HG02759 (cell line): ENCODE measurements around the gene IDI2.
"Not testable (repeated sequence)": the region's sequence is repeated elsewhere in the genome, so short reads cannot be mapped to it uniquely, and the experiment has no call there.

ENCODE experiments used
- ATAC-seq: cut with Tn5 transposase; IDR thresholded peaks from one replicate; pipeline ENCODE4 v1.9.1; 2021; ENCODE audit warnings: mild to moderate bottlenecking, moderate library complexity; ENCODE audit not compliant: unreplicated experiment

Gene IDI2

DNA sequence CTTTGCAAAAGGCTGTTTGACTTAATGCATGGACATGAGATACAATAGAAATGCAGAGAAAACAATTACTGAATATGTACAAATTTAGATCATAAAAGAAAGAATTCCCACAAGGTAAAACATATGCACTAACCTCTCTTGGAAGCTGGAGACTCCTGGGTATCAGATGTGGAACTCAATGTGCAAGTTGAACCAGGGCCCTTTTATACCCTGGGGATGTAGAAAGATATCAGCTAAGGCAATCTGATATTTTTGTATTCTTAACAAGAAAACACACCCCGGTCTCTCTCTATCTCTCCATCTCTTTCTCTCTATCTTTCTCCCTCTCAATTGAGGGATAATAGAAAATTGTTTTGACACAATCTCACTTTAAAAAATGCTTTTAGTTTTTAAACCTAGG, at the start of gene IDI2:
Gene IDI2, minus strand, starts transcription at position 177 of the 400 bp plus-strand sequence. CDS start 1,136 bp downstream, outside the sequence.
- no peak for ATAC-seq

DNA sequence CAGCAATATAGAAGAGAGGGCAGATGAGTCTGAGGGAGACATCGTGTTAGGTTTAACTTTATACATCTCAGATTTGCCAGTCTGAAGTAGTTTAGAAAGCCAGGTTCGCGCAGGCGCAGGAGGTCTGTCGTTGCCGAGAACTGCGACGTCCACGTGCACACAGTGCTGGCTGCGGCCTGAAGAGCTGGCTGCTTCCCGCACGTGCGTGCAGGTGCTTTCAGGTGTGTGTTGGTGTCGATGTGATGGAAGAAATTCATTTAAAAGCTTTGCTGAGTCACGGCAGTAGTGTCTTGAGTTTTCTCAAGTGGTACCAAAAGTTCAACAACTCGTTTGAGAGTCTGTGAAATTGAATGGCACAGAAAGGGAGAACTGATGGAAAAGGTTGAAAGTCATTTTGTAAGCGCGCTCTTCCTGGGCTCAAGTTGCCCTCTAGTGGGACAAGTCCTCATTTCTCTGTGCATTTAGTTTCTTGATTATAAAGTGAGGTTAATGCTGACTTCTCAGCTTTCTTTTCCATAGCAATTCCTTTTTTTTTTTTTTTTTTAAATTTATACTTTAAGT, 49.2 kb upstream of the IDI2 start:
- no peak for ATAC-seq

DNA sequence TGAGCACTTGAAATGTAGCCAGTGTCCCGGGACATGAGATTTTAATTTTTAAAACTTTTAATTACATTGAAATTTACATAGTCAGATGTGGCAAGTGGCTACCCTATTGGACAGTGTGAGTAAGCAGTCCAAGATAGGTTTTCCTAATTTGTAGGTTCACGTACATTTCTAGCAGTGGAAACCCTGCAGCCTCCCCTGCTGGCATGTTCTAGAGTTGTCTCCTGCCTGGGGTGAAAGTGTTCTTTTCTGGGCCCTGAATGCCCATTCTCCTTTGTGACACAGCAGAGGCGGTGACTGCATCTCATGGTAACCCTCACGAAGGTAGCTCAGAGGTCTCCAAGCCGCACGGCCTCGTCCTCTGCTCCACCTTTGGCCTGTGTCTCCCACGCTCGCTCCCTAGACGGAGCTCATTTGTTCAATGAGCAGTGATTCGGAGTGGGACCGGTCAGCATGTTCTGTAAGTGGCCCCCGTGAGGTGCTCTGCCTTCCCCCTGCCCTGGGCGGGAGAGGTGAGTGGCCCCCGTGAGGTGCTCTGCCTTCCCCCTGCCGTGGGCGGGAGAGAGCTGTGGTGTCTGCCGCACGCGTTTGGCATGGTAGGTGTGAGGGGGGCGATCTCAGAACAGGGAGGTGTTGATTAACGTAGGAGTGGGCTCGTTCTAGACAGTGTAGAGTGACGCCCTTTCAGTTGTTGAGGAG, 48.5 kb upstream of the IDI2 start:
- ATAC-seq = no peak

DNA sequence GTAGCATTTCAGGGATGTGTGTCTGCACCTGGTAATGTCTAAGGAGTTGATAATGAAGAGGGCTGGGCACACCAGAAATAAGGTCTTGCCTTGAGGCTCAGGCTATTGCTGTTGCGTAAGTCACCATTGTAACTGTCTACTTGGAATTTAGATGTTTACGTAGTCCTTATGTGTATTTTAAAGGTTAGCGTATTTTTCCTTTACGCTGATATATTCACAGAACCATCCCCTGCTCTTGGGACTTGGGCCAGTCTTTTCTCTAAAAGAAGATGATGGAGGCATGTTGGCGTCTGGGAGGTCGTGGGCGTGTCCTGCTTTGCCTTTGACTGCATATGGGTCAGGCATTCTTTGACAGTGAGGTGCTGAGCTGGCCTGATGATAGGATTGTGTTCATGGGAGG, 45.3 kb upstream of the IDI2 start:
- no peak for ATAC-seq

DNA sequence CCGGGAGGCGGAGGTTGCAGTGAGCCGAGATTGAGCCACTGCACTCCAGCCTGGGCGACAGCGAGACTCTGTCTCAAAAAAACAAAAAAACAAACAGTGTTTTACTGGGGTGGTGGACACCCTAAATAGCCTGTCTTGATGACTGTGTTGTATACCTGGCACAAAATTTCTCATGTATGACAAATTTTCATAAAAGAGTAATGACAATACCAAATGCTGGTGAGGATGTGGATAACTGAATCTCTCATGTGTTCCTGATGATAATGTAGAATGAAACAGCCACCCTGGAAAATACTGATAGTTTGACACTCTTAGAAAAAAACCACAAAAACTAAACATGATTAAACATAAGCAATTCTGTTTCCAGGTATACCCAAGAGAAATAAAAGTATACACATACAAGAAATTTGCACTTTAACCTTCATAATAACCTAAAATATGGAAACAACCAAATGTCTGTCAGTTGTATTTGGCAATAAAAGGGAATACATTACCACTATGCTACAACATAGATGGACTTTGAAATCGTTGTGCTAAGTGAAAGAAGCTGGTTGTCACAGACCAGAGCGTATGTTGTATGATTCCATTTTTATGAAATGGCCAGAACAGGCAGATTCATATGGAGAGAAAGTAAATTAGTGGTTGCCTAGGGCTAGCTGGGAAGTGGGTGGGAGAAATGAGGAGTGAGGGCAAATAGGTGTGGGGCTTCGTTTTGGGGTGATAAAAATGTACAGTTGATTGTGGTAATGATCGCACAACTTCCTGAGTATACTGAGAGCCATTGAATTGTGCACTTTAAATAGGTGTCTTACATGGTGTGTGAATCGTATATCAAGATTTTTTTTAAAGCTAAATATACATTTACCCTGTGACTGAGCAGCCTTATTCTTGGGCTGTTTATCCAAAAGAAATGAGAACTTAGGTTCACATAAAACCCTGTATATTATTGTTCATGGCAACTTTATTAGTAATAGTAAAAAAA, 43.0 kb upstream of the IDI2 start:
- no peak for ATAC-seq

DNA sequence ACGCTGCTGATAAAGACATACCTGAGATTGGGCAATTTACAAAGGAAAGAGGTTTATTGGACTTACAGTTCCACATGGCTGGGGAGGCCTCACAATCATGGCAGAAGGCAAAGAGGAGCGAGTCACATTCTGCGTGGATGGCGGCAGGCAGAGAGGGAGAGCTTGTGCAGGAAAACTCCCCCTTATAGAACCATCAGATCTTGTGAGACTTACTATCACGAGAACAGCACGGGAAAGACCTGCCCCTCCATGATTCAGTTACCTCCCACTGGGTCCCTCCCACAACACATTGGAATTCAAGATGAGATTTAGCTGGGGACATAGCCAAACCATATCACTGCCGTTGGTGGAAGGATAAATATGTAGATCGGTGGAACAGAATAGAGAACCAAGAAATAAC, 41.1 kb upstream of the IDI2 start:
- ATAC-seq = not testable (repeated sequence)

DNA sequence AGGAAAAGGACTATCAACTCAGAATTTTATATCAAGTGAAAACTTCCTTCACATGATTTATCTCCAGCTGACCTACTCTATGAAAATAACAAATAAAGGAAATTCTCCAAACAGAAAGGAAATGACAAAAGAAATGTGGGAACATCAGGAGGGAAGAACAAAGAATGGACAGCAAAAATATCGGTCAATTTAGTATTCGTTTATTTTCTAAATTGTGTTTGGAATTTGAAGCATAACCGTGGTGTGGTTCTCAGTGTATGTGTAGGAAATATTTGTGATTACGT, 39.2 kb upstream of the IDI2 start:
- ATAC-seq = no peak

DNA sequence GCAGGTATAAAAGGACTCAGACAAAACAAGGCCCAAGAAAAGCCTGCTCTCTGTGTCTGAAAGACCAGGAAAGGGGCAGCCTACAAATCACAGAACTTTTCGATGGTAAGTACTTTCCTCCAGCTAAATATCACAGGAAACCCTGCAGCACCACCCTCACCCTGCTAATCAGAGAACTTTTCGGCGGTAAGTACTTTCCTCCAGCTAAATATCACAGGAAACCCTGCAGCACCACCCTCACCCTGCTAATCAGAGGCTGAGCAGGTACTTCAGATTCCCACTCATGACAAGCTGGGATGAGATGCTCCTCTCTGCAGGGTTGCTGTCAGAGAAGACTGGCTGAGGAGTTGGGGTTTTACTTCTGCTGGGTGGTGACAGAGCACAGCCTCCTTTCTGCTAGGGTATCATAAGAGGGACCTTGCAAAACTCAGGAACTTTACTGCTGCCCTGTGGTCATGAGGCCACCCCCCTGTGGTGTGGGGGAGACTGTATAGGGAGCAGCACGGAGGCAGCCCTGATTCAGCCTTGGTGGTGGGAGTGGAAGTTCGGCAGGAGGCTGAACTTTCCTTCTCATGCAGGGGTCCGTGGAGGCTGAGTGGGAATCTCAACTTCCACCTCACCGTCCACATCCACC, 37.7 kb upstream of the IDI2 start:
- no peak for ATAC-seq

DNA sequence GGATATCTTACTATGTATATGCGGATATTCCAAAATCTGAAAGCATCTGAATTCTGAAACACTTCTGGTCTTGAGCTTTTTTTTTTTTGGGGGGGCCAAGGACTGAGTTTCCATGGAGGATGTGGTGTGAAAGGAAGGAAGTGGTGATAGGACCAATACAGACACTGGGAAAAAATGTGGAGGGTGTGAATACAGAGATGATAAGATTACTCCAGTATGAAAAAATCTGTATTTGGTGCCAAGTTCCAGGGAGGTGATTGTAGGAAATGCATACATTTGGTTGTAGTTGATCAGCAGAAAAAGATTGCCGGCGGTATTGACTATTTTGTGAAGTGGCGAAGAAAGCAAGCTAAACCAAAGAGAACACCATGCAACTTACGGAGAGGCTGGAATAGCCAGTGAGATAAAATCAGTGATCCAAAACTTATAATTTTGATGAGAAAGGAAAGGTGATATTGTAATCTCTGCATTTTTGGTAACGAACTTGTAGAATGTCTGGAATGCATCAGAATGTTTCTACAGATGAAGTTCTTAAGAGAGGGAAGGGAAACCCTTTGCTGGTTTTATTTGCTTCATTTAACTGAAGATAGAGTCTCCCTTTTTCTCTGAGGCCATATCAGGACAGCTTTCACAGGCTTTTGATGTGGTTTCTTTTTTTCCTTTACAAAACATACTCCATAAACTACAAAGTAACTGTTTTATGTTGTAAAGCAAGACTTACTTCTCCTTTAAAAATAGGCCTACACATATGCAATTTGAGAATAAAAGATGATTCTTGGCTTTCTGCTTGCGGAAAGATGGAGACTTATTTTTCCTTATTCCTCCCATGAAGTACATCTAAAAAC, 36.5 kb upstream of the IDI2 start:
- ATAC-seq = no peak

DNA sequence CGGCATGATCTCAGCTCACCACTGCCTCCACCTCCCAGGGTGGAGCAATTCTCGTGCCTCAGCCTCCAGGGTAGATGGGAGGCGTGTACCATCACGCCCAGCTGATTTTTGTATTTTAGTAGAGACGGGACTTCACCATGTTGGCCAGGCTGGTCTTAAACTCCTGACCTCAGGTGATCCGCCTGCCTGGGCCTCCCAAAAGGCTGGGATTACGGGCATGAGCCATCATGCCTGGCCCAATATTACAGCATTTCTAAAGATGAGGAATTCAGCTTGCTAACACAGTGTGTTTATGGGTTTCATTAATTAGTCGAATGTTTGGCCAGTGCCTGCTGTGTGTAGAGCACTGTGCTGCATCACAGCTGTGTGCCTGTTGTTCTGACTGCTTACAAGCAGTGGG, 34.2 kb upstream of the IDI2 start:
- ATAC-seq = no peak

DNA sequence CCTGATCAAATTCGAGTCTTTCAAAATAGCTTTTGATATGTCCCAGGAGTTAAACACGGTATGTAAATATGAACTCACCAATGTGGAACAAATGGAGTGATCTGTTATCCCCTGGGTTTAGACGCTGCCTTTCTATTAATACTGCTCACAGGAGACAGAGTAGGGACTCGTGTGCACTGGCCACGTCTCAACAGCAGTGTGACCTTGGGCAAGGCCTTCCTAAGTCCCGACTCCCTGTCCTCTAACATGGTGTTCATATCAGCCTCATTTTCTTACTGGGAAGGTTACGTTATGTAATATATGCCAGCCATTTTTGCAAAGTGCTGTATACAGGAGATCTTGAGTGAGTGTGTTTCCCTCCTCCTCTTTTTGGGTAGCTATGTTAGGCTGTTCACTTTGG, 32.4 kb upstream of the IDI2 start:
- ATAC-seq = no peak

DNA sequence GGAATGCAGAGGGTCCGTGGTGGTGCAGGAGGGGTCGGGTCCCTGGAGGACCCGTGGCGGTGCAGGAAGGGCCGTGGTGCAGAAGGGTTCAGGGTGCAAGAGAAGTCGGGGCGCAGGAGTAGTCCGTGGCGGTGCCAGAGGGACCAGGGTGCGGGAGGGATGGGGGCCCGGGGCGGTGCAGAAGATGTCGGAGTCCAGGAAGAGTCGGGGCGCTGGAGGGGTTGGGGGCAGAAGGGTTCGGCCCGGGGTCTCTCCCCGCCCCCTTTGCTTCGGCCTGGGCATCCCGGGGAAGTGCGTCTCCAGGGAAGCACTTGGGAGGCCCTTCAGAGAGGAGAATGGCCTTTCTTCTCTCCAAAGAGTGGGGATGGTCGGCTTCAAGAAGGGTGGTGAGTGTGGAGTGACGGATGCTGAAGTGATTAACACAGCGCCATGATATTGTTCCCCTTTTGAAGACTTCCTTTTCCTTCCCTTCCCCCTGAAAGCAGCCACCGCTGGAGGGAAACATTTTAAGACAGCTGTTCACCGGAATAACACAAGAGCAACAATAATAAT, 31.5 kb upstream of the IDI2 start:
- no peak for ATAC-seq

DNA sequence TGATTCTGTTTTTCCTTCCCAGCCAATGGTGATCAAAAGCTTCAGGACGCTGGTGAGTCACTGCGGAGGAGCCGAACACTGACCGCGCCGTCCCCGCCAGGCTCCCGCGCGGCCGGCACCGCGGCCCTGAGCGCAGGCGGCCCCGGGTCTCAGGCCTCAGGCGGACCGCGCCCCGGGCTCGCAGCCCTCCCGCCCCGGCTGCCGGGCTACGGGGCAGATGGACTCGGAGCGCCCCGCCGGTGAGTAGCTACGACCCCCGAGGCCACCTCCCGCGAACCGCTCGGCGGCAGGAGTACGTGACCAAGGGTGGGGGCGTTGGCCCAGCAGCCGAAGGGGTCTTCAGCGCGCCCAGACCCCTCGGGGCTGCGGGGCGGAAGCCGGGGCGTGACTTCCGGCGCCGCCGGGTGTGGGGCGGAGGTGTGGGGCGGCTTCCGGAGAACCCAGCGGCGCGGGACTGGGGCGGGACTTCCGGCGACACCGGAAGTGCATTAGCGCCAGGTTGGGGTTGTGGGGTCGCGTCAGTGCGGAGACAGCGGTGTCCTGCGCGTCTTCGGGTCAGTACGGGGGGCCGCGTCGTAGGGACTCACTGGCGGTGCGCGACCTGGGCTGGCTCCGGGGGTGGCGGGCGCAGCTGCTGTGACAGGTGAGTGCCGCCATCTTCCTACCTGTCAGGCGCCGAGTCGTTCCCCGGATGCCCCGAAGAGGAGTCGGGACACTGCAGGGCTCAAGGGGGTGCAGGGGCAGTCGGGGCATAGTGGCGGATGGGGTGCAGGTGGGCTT, 30.9 kb upstream of the IDI2 start, which contains the start of gene WDR37:
Gene WDR37, plus strand, starts transcription at position 60 of the 780 bp plus-strand sequence. CDS start 15,771 bp downstream, outside the sequence.
- peak; percentile 96 for ATAC-seq

DNA sequence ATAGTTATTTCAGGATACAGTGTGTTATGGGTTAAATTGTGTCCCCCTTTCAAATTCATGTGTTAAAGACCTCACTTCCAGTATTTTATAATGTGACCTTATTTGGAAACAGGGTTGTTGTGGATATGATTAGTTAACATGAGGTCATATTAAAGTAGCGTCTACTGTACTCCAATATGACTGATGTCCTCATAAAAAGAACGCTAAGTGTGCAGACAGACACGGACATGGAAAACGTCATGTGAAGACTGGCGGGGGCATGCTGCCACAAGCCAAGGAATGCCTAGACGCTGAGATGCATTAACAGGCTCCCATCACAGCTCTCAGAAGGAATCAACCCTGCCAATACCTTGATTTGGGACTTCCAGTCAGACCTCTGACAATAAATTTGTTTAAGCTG, 29.0 kb upstream of the IDI2 start:
- no peak for ATAC-seq

DNA sequence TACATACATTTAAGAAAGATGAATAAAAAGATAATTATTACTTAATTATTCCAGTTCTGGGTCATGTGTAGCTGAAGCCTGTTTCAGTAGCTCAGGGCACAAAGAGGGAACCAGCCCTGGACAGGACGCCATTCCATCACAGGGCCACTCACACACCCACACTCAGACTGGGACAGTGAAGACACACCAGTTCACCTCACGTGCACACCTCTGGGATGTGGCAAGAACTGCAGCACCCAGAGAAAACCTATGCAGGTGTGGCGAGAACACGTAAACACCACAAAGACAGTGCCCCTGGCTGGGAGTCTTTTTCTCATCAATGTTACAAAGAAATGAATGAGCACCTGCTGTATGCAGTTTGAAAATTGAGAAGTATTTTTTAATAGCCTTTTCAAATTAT, 24.9 kb upstream of the IDI2 start:
- no peak for ATAC-seq

DNA sequence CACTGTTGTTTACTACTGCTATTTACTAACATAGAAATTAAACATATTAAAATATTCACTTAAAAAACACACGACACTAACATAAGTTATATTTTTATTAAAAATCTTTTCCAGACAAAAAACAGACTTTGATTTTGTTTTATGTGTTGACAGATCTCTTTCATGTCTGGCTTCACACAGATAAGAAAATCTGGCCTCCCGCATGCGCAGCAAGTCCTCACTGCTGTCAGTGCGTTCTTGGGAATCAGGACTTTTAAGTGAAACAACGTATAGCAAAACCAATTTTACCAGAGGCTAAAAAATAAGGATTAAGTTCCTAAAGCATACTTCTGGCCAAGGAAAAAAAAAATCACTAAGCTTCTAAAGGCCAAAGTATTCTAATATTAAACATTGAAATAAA, 24.5 kb upstream of the IDI2 start:
- no peak for ATAC-seq

DNA sequence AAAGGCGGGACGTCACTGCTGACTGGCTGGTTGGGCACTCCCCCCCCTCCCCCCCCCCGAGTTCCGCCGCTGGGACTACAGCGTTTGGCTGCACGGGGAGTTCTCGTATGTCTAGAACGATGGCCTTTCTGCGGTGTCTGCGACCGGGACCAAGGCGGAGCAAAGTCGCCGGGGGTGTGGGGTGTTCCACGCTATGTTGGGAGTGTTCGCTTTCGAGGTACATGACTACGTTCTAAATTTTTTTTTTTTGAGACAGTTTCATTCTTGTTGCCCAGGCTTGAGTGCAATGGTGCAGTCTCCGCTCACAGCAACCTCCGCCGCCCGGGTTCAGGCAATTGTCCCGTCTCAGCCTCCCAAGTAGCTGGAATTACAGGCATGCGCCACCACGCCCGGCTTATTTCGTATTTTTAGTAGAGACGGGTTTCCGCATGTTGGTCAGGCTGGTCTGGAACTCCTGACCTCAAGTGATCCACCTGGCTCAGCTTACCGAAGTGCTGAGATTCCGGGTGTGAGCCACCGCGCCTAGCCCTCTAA, 23.8 kb upstream of the IDI2 start:
- ATAC-seq = peak; percentile 1

DNA sequence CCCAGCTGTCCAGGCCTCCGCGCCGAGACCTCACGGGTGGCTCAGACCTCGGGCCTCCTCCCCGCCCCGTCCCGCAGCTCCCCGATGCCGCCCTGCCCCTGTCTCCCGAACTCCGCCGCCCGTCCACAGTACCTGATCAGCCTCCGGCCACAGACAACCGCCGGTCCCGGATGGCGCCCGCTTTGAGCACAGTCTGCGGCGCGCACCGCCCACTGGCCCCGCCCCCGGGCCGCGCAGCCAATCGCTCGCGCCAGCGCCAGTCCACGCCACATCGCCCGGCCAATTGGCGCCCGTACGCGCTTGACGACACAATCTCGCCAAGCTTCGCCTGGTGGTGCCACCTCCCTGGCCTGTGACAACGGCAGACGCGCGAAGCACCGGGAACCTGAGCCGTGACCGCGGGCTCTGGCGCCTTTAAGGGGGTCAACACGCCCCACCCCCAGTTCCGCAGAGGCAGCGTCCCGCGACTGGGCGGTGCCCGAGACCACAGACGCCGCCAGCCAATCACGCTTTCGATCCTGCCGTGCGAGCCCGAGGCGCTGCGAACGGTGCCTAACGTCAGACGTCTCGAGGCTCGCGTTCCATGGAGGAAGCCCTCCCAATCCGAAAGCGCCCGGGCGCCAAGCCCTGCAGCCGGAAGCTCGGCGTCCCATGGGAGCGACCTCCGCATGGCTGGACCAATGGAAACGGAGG, 23.2 kb upstream of the IDI2 start, which contains the start of gene IDI1:
Gene IDI1, minus strand, starts transcription at position 388 of the 693 bp plus-strand sequence. Its CDS starts 116 bp downstream, at position 272.
- peak; percentile 84 for ATAC-seq
